SK-N-SH (cell line): ENCODE results near the gene VPS50. TPM values are rescaled to one million over a fixed set of nuclear protein-coding genes. Genes with fewer than 3 reads are reported as not detected.

ENCODE experiments used
- CTCF ChIA-PET: fragments of 300-600, 350-600 bp; formaldehyde crosslinking; extraction: SDS; loops from one replicate; lab custom pipeline; 2021; lab: Yijun Ruan, JAX
- POLR2A ChIA-PET: fragments of 350-600 bp; sonication (Branson Sonifier 250); formaldehyde crosslinking; extraction: SDS; loops from one replicate; lab custom pipeline; 2020; ENCODE audit warnings: antibody characterized with exemption, inconsistent platforms; lab: Yijun Ruan, JAX
- DNase-seq: peaks from one replicate; pipeline ENCODE4 v3.0.0; 2012
- H2AFZ ChIP-seq: fragments of 200-600 bp; sonication (generic); 2 replicates; pipeline ENCODE4 v1.8.1; 2016; ENCODE audit warnings: antibody characterized with exemption, mild to moderate bottlenecking, low read depth
- H3F3A ChIP-seq: fragments of 200-600 bp; sonication (generic); replicated peaks from 2 replicates; pipeline ENCODE3; 2016; ENCODE audit warnings: antibody characterized with exemption, mild to moderate bottlenecking; ENCODE audit not compliant: insufficient read depth
- H3K27ac ChIP-seq, 2 experiments: fragments of 200-500 bp in 1 of 2; fragments of 200-600 bp in 1 of 2; sonication (Bioruptor generic) in 1 of 2; sonication (generic), shearing (Covaris generic) in 1 of 2; 2 replicates each; pipeline versions ENCODE4 v1.5.1 to v1.6.1; 2014 to 2016; ENCODE audit warnings: low read depth in 2 of 2, inconsistent platforms in 1 of 2, low read length in 1 of 2, mild to moderate bottlenecking in 1 of 2, mixed read lengths in 1 of 2
- H3K27me3 ChIP-seq: fragments of 200-600 bp; sonication (generic), shearing (Covaris generic); 2 replicates; pipeline ENCODE4 v1.6.1; 2016; ENCODE audit warnings: mixed run types; ENCODE audit not compliant: insufficient read depth
- H3K36me3 ChIP-seq, 2 experiments: fragments of 200-500 bp in 1 of 2; fragments of 200-600 bp in 1 of 2; sonication (Bioruptor generic) in 1 of 2; sonication (generic) in 1 of 2; replicated peaks in 1 of 2; 2 replicates each; pipeline versions ENCODE3 to v1.5.1; 2014 to 2016; ENCODE audit warnings: low read length in 1 of 2, mild to moderate bottlenecking in 1 of 2; ENCODE audit not compliant: insufficient read depth in 2 of 2, control insufficient read depth in 1 of 2
- H3K4me1 ChIP-seq, 2 experiments: fragments of 200-500 bp in 1 of 2; fragments of 200-600 bp in 1 of 2; sonication (Bioruptor generic) in 1 of 2; sonication (generic), shearing (Covaris generic) in 1 of 2; 2 replicates each; pipeline versions ENCODE4 v1.5.1 to v1.6.1; 2014 to 2016; ENCODE audit warnings: low read depth in 1 of 2, low read length in 1 of 2, mixed run types in 1 of 2; ENCODE audit not compliant: insufficient read depth in 2 of 2, control insufficient read depth in 1 of 2
- H3K4me2 ChIP-seq: fragments of 200-600 bp; sonication (generic), shearing (Covaris generic); 2 replicates; pipeline ENCODE4 v1.6.1; 2017; ENCODE audit warnings: mixed run types
- H3K4me3 ChIP-seq, 2 experiments: fragments of 200-500 bp in 1 of 2; fragments of 200-600 bp in 1 of 2; sonication (Bioruptor generic) in 1 of 2; sonication (generic), shearing (Covaris generic) in 1 of 2; 2 replicates each; pipeline versions ENCODE4 v1.5.1 to v1.8.1; 2014 to 2016; ENCODE audit warnings: low read depth in 2 of 2, inconsistent platforms in 1 of 2, low read length in 1 of 2, mild to moderate bottlenecking in 1 of 2, mixed read lengths in 1 of 2, moderate library complexity in 1 of 2
- H3K79me2 ChIP-seq: fragments of 200-600 bp; sonication (generic); 2 replicates; pipeline ENCODE4 v1.8.1; 2017; ENCODE audit warnings: mild to moderate bottlenecking; ENCODE audit not compliant: insufficient read depth
- H3K9ac ChIP-seq: fragments of 200-600 bp; sonication (generic); 2 replicates; pipeline ENCODE4 v1.6.1; 2017; ENCODE audit warnings: mixed run types
- H3K9me2 ChIP-seq: fragments of 200-600 bp; sonication (generic); 2 replicates; pipeline ENCODE4 v1.6.1; 2017; ENCODE audit warnings: mixed run types
- H3K9me3 ChIP-seq: fragments of 200-600 bp; sonication (generic); 2 replicates; pipeline ENCODE4 v1.6.1; 2017; ENCODE audit warnings: mixed run types, mild to moderate bottlenecking, moderate library complexity
- H4K20me1 ChIP-seq: fragments of 200-600 bp; sonication (generic); 2 replicates; pipeline ENCODE4 v1.6.1; 2017; ENCODE audit warnings: mild to moderate bottlenecking, mixed run types; ENCODE audit not compliant: insufficient read depth
- CTCF ChIP-seq: fragments of 200-600 bp; sonication (generic); IDR thresholded peaks from 2 replicates; pipeline ENCODE4 v1.6.1; 2017; ENCODE audit warnings: antibody characterized with exemption, mild to moderate bottlenecking, moderate library complexity
- ELF1 ChIP-seq: IDR thresholded peaks from 2 replicates; pipeline ENCODE4 v1.4.0; 2012
- FOSL2 ChIP-seq: IDR thresholded peaks from 2 replicates; pipeline ENCODE4 v1.4.0; 2012; ENCODE audit warnings: low read depth, mild to moderate bottlenecking, moderate library complexity, borderline replicate concordance
- FOXJ3 ChIP-seq: sonication (generic); formaldehyde crosslinking; IDR thresholded peaks from 2 replicates; pipeline ENCODE4 v1.5.1; 2020; ENCODE audit warnings: mild to moderate bottlenecking, missing genetic modification reagents
- GABPA ChIP-seq: IDR thresholded peaks from 2 replicates; pipeline ENCODE4 v1.4.0; 2012; ENCODE audit warnings: low read depth, mild to moderate bottlenecking
- GATA2 ChIP-seq: sonication (generic); formaldehyde crosslinking; IDR thresholded peaks from 2 replicates; pipeline ENCODE4 v1.5.0; 2020; ENCODE audit warnings: mild to moderate bottlenecking, missing genetic modification reagents
- JUND ChIP-seq: IDR thresholded peaks from 2 replicates; pipeline ENCODE4 v1.4.0; 2012
- MAX ChIP-seq: IDR thresholded peaks from 2 replicates; pipeline ENCODE4 v1.4.0; 2012; ENCODE audit warnings: low read depth
- MXI1 ChIP-seq: IDR thresholded peaks from 2 replicates; pipeline ENCODE4 v1.6.1; 2012; ENCODE audit warnings: mild to moderate bottlenecking, low read depth, low read length, improper control_type of control experiment
- NFIC ChIP-seq: IDR thresholded peaks from 2 replicates; pipeline ENCODE4 v1.4.0; 2012; ENCODE audit warnings: borderline replicate concordance
- NRF1 ChIP-seq: IDR thresholded peaks from 2 replicates; pipeline ENCODE4 v1.6.1; 2012; ENCODE audit warnings: low read depth, mild to moderate bottlenecking, low read length
- PBX3 ChIP-seq: IDR thresholded peaks from 2 replicates; pipeline ENCODE4; 2012
- RCOR1 ChIP-seq: fragments of 150-350 bp; IDR thresholded peaks from 2 replicates; pipeline ENCODE4 v1.6.1; 2017; ENCODE audit warnings: antibody characterized with exemption, low read length
- RFX5 ChIP-seq: IDR thresholded peaks from 2 replicates; pipeline ENCODE4 v1.6.1; 2012; ENCODE audit warnings: mild to moderate bottlenecking, improper control_type of control experiment, low read length
- RXRA ChIP-seq: IDR thresholded peaks from 2 replicates; pipeline ENCODE4 v1.4.0; 2012; ENCODE audit warnings: low read depth, mild to moderate bottlenecking, borderline replicate concordance
- SIN3A ChIP-seq: IDR thresholded peaks from 2 replicates; pipeline ENCODE4 v1.6.1; 2012; ENCODE audit warnings: low read depth, mild to moderate bottlenecking, low read length, moderate library complexity, borderline replicate concordance
- SMC3 ChIP-seq: IDR thresholded peaks from 2 replicates; pipeline ENCODE4 v1.6.1; 2012; ENCODE audit warnings: low read depth, low read length, improper control_type of control experiment
- TAF1 ChIP-seq: IDR thresholded peaks from 2 replicates; pipeline ENCODE4 v1.6.1; 2012; ENCODE audit warnings: low read depth, mild to moderate bottlenecking, low read length, moderate library complexity, borderline replicate concordance
- TCF12 ChIP-seq: IDR thresholded peaks from 2 replicates; pipeline ENCODE4 v1.4.0; 2012
- TEAD4 ChIP-seq: IDR thresholded peaks from 2 replicates; pipeline ENCODE4 v1.4.0; 2012; ENCODE audit warnings: mild to moderate bottlenecking, borderline replicate concordance; ENCODE audit not compliant: insufficient read depth
- WGBS: methylation state at CpG from one replicate; pipeline ENCODE4 v1.1.6; 2017; ENCODE audit warnings: low lambda C conversion rate; 5-methylcytosine and 5-hydroxymethylcytosine counted together
- polyA plus RNA-seq, 3 experiments: library from polyadenylated mRNA; depleted of rRNA; stranded (reverse); fragments of >200 nt; gene quantifications; 2 replicates each; pipeline ENCODE4 v1.2.3, GENCODE V29; 2012

Gene VPS50
- polyA plus RNA-seq, 1 of the 3 experiments (the other 2 are of a cell fraction): 9.1 TPM

DNA sequence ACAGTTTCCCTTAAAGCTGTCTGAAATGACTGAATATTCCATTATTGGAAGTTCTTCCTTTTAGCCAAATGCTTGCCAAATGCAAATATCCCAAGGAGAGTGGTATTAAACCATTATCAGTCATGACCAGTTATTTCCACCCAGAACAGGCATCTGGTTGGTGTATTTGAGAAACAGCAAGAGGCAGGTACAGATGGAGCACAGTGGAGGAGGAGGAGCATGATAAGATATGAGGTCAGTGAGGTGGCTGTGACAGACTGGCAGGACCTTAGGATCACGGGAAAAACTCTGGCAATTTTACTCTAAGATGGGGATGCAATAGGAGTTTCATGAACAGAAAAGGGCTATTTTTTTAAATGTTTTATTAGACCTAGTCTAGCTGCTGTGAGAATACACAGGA is 12.3 kb upstream of the VPS50 start:
- no peaks in the 10 kb centered on the region for H3K9me3 ChIP-seq
- TF ChIP-seq FOSL2 (no peak), MXI1 (no peak), MAX (no peak), RCOR1 (no peak), SIN3A (no peak), TEAD4 (no peak), NFIC (no peak), PBX3 (no peak), CTCF (no peak), JUND (no peak), ELF1 (no peak), TAF1 (no peak), SMC3 (no peak), FOXJ3 (CRISPR knock-in tag) (no peak), RFX5 (no peak), GABPA (no peak), GATA2 (CRISPR knock-in tag) (no peak), NRF1 (no peak), TCF12 (no peak), RXRA (no peak)
- TF ChIP-seq, all 33 proteins: peak for 0
- H3K9ac ChIP-seq: no peak overlapping the region
- no peaks in the 10 kb centered on the region for H3F3A ChIP-seq
- H3K4me3 ChIP-seq: no peak overlapping the region
- peaks cover 34% of the 10 kb centered on the region for H3K27me3 ChIP-seq
- H4K20me1 ChIP-seq: no peaks in the 10 kb centered on the region
- no peak overlapping the region for H2AFZ ChIP-seq
- no peaks in the 10 kb centered on the region for H3K4me1 ChIP-seq
- no peak overlapping the region for H3K4me2 ChIP-seq
- H3K27ac ChIP-seq: no peak overlapping the region
- H3K9me2 ChIP-seq: no peaks in the 10 kb centered on the region
- no peak for DNase-seq
- ChIA-PET POLR2A (no interaction called here), CTCF (interaction anchor here (1.2 kb wide), 1 partner anchor 10 kb away, joined by 8 read pairs; no protein-coding TSS in a partner anchor)
- H3K79me2 ChIP-seq: no peaks in the 10 kb centered on the region
- 0% methylated on average over 1 of the region's 1 CpG for WGBS
- H3K36me3 ChIP-seq: no peaks in the 10 kb centered on the region
